H9 (cell line): ENCODE data around the gene TMSB10. TPM values are rescaled to one million over a fixed set of nuclear protein-coding genes. Genes with fewer than 3 reads are reported as not detected.

Experiments
- DNase-seq: peaks from one replicate; pipeline ENCODE4 v3.0.0-alpha.2; 2017
- H2AFZ ChIP-seq: one replicate; pipeline ENCODE4 v1.6.1; 2013; ENCODE audit warnings: mild to moderate bottlenecking, low read length, control low read depth, moderate library complexity
- H2AK5ac ChIP-seq: 2 replicates; pipeline ENCODE4 v1.6.1; 2013; ENCODE audit warnings: low read length, control low read depth, mixed read lengths; ENCODE audit not compliant: insufficient read length
- H2BK120ac ChIP-seq: one replicate; pipeline ENCODE4 v1.6.1; 2013; ENCODE audit warnings: low read depth, mild to moderate bottlenecking, low read length, control low read depth, inconsistent platforms; ENCODE audit not compliant: poor library complexity, severe bottlenecking
- H2BK12ac ChIP-seq: 2 replicates; pipeline ENCODE4 v1.6.1; 2013; ENCODE audit warnings: low read length, control low read depth, mixed read lengths, low read depth; ENCODE audit not compliant: insufficient read length
- H2BK15ac ChIP-seq: 2 replicates; pipeline ENCODE4 v1.6.1; 2013; ENCODE audit warnings: low read depth, low read length, control low read depth
- H2BK20ac ChIP-seq: one replicate; pipeline ENCODE4 v1.6.1; 2013; ENCODE audit warnings: low read depth, mild to moderate bottlenecking, low read length, control low read depth, inconsistent platforms; ENCODE audit not compliant: poor library complexity, severe bottlenecking
- H2BK5ac ChIP-seq: 2 replicates; pipeline ENCODE4 v1.6.1; 2013; ENCODE audit warnings: low read length, control low read depth, mixed read lengths; ENCODE audit not compliant: insufficient read length
- H3K14ac ChIP-seq: 2 replicates; pipeline ENCODE4 v1.6.1; 2013; ENCODE audit warnings: low read length, control low read depth; ENCODE audit not compliant: insufficient read depth
- H3K18ac ChIP-seq: 2 replicates; pipeline ENCODE4 v1.6.1; 2013; ENCODE audit warnings: low read depth, mild to moderate bottlenecking, mixed read lengths, low read length, control low read depth; ENCODE audit not compliant: insufficient read length
- H3K23ac ChIP-seq: 2 replicates; pipeline ENCODE4 v1.6.1; 2013; ENCODE audit warnings: low read length, control low read depth, mixed read lengths, low read depth; ENCODE audit not compliant: insufficient read length
- H3K23me2 ChIP-seq: 2 replicates; pipeline ENCODE4 v1.6.1; 2013; ENCODE audit warnings: low read depth, mild to moderate bottlenecking, mixed read lengths, low read length, control low read depth; ENCODE audit not compliant: insufficient read length, poor library complexity, severe bottlenecking
- H3K27ac ChIP-seq: 2 replicates; pipeline ENCODE4 v1.5.1; 2013; ENCODE audit warnings: low read length, control low read depth, mixed read lengths, low read depth; ENCODE audit not compliant: insufficient read length
- H3K27me3 ChIP-seq: 2 replicates; pipeline ENCODE4 v1.6.1; 2013; ENCODE audit warnings: low read length, control low read depth, inconsistent platforms; ENCODE audit not compliant: insufficient read depth
- H3K4ac ChIP-seq: 2 replicates; pipeline ENCODE4 v1.6.1; 2013; ENCODE audit warnings: low read depth, mild to moderate bottlenecking, control low read depth, inconsistent platforms, low read length, moderate library complexity
- H3K4me1 ChIP-seq: 2 replicates; pipeline ENCODE4 v1.6.1; 2013; ENCODE audit warnings: low read length, control low read depth, inconsistent platforms; ENCODE audit not compliant: insufficient read depth
- H3K4me2 ChIP-seq: 2 replicates; pipeline ENCODE4 v1.6.1; 2013; ENCODE audit warnings: low read length, control low read depth, mixed read lengths; ENCODE audit not compliant: insufficient read length, insufficient read depth
- H3K56ac ChIP-seq: 2 replicates; pipeline ENCODE4 v1.6.1; 2013; ENCODE audit warnings: low read depth, mild to moderate bottlenecking, mixed read lengths, low read length, control low read depth; ENCODE audit not compliant: insufficient read length
- H3K79me1 ChIP-seq: 2 replicates; pipeline ENCODE4 v1.6.1; 2013; ENCODE audit warnings: low read depth, mild to moderate bottlenecking, moderate library complexity, low read length, control low read depth, inconsistent platforms; ENCODE audit not compliant: insufficient read depth, poor library complexity, severe bottlenecking
- H3K79me2 ChIP-seq: 2 replicates; pipeline ENCODE4 v1.6.1; 2013; ENCODE audit warnings: low read length, control low read depth, inconsistent platforms; ENCODE audit not compliant: insufficient read depth
- H3K9ac ChIP-seq: 2 replicates; pipeline ENCODE4 v1.6.1; 2013; ENCODE audit warnings: low read length, control low read depth, mixed read lengths; ENCODE audit not compliant: insufficient read length; ENCODE audit errors: extremely low read depth
- H3K9me3 ChIP-seq: one replicate; pipeline ENCODE4 v1.6.1; 2013; ENCODE audit warnings: low read depth, low read length, inconsistent platforms; ENCODE audit not compliant: control insufficient read depth
- H3T11ph ChIP-seq: one replicate; pipeline ENCODE4 v1.6.1; 2013; ENCODE audit warnings: mild to moderate bottlenecking, low read length, control low read depth, inconsistent platforms
- H4K20me1 ChIP-seq: one replicate; pipeline ENCODE4 v1.6.1; 2013; ENCODE audit not compliant: control insufficient read depth, insufficient read length, insufficient read depth
- H4K5ac ChIP-seq: 2 replicates; pipeline ENCODE4 v1.6.1; 2013; ENCODE audit warnings: low read depth, mild to moderate bottlenecking, mixed read lengths, low read length, control low read depth; ENCODE audit not compliant: insufficient read length
- H4K8ac ChIP-seq: replicated peaks from 2 replicates; pipeline ENCODE4 v1.6.1; 2013; ENCODE audit warnings: low read length, control low read depth, mixed read lengths, low read depth; ENCODE audit not compliant: insufficient read length
- H4K91ac ChIP-seq: 2 replicates; pipeline ENCODE4 v1.6.1; 2013; ENCODE audit warnings: low read depth, mild to moderate bottlenecking, moderate library complexity, mixed read lengths, low read length, control low read depth; ENCODE audit not compliant: insufficient read length
- H3K27ac Mint-ChIP-seq, 3 experiments: 2 replicates in 2 of 3; 3 replicates in 1 of 3; pipeline ENCODE4 v1.8.0; 2020 to 2021; ENCODE audit warnings: mixed read lengths in 3 of 3, mild to moderate bottlenecking in 1 of 3, moderate library complexity in 1 of 3
- H3K27me3 Mint-ChIP-seq: 2 replicates; pipeline ENCODE4 v1.8.0; 2021; ENCODE audit warnings: low read depth, mild to moderate bottlenecking, moderate library complexity, mixed read lengths
- H3K36me3 Mint-ChIP-seq, 3 experiments: 2 replicates in 2 of 3; 3 replicates in 1 of 3; pipeline ENCODE4 v1.8.0; 2020 to 2021; ENCODE audit warnings: low read depth in 3 of 3, mixed read lengths in 3 of 3; ENCODE audit not compliant: insufficient read depth in 1 of 3
- H3K4me1 Mint-ChIP-seq, 2 experiments: 2 replicates each; pipeline ENCODE4 v1.8.0; 2020; ENCODE audit warnings: mixed read lengths in 2 of 2
- H3K4me3 Mint-ChIP-seq, 2 experiments: 2 replicates in 1 of 2; 3 replicates in 1 of 2; pipeline ENCODE4 v1.8.0; 2020 to 2021; ENCODE audit warnings: mild to moderate bottlenecking in 2 of 2, mixed read lengths in 2 of 2, moderate library complexity in 1 of 2
- H3K9me3 Mint-ChIP-seq, 2 experiments: 2 replicates in 1 of 2; 3 replicates in 1 of 2; pipeline ENCODE4 v1.8.0; 2020; ENCODE audit warnings: mild to moderate bottlenecking in 2 of 2, mixed read lengths in 2 of 2, moderate library complexity in 1 of 2
- CTCF ChIP-seq: fragments of 200-600 bp; sonication (generic); conservative IDR thresholded peaks from 3 replicates; pipeline ENCODE4 v1.8.0; 2021; ENCODE audit warnings: antibody characterized with exemption, mild to moderate bottlenecking
- WGBS: extraction: QIAGEN DNeasy Blood & Tissue Kit; methylation state at CpG from one replicate; pipeline ENCODE4 v1.1.7; 2013; ENCODE audit warnings: missing lambda C conversion rate, low lambda C conversion rate, mixed read lengths; ENCODE audit not compliant: insufficient read length; ENCODE audit errors: extremely low coverage; 5-methylcytosine and 5-hydroxymethylcytosine counted together
- total RNA-seq: library from RNA; stranded (reverse); gene quantifications from 2 replicates; pipeline ENCODE4 v1.2.1, GENCODE V29; 2021

TMSB10 gene
- total RNA-seq, 1 experiment from 2014 or later = 755 TPM

- Mint-ChIP-seq H3K27ac (no peak overlapping the region), H3K9me3 (no peaks in the 10 kb centered on the region; a peak in 1 of 5 replicates), H3K4me1 (peaks cover 14 to 25% of the 10 kb centered on the region in 2 experiments), H3K4me3 (no peak overlapping the region), H3K27me3 (peaks cover 92% of the 10 kb centered on the region), H3K36me3 (no peaks in the 10 kb centered on the region)
- TF ChIP-seq CTCF = no peak
- no peak overlapping the region for H2BK15ac ChIP-seq
- H3T11ph ChIP-seq = no peak overlapping the region
- no peak overlapping the region for H2AK5ac ChIP-seq
- H3K79me2 ChIP-seq = no peaks in the 10 kb centered on the region
- no peak overlapping the region for H2BK120ac ChIP-seq
- H3K56ac ChIP-seq = no peak overlapping the region
- H2BK20ac ChIP-seq = no peak overlapping the region
- H2BK5ac ChIP-seq = no peak overlapping the region
- no CpG with 5 or more reads among the region's 1 CpG for WGBS
- no peak overlapping the region for H3K4ac ChIP-seq
- H3K9me3 ChIP-seq = no peaks in the 10 kb centered on the region
- DNase-seq = peak; percentile 15
- peaks cover 33% of the 10 kb centered on the region for H3K27me3 ChIP-seq
- H4K5ac ChIP-seq = no peak overlapping the region
- H3K23me2 ChIP-seq = peaks cover 20% of the 10 kb centered on the region
- H3K14ac ChIP-seq = no peak overlapping the region
- H3K18ac ChIP-seq = no peak overlapping the region
- no peak overlapping the region for H2AFZ ChIP-seq
- no peak overlapping the region for H3K27ac ChIP-seq
- H3K23ac ChIP-seq = no peak overlapping the region
- H4K20me1 ChIP-seq = no peaks in the 10 kb centered on the region
- no peak overlapping the region for H3K4me2 ChIP-seq
- H4K91ac ChIP-seq = no peak overlapping the region
- no peak overlapping the region for H4K8ac ChIP-seq
- no peaks in the 10 kb centered on the region for H3K79me1 ChIP-seq
- H3K9ac ChIP-seq = no peak overlapping the region
- H2BK12ac ChIP-seq = no peak overlapping the region
- H3K4me1 ChIP-seq = no peaks in the 10 kb centered on the region
These were observed 27.0 kb upstream of the TMSB10 start for GRCh38 chr2:84878459-84878858.
